ENCODE measurements around the gene DUS4L. TPM values are rescaled to one million over a fixed set of nuclear protein-coding genes. Genes with fewer than 3 reads are reported as not detected.

The DUS4L gene
- total and polyA plus RNA-seq, 2 of the 13 experiments (the other 11 are each of a cell fraction or from before 2014, with no cell fraction given) = 5.6 to 9.8 TPM

DNA sequence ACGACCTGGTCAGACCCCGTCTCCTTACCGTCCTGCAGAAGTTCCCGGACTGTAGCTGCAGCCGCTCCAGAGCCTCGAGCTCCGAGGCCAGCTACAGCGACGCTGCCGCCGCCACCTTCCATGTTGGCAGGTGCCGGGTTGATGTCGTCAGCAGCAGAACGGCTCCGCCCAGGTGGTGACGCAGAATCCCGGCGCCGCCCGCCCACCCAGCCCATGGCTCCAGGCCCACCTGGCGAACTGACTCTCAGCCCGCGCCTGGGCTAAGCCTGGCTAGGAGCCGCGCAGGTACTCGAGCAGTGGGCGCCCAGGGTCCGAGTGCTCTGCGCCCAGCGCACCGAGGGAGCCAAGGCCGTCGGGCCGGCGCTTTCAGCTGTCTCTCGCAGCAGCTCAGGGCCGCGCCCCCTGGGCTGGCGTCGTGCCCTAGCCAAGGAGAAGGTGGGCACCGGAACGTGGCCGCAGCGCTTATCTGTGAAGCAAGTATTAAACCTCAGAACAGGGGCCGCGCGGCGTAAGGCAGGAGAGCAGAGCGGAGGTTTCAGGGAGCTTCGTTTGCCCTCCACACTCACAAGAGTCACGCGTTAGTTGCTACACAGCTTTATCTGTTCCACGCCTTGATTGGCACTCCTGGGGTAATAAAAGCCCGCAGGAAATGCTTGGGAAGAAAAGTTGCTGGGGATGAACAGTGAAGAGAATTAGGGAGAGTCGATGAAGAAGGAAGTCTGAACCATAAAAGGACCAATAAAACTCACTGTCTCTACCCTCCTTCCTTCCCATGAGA lies at the start of gene DUS4L, which contains the start of gene COG5 (continued):
- TF ChIP-seq, protein P1, sequence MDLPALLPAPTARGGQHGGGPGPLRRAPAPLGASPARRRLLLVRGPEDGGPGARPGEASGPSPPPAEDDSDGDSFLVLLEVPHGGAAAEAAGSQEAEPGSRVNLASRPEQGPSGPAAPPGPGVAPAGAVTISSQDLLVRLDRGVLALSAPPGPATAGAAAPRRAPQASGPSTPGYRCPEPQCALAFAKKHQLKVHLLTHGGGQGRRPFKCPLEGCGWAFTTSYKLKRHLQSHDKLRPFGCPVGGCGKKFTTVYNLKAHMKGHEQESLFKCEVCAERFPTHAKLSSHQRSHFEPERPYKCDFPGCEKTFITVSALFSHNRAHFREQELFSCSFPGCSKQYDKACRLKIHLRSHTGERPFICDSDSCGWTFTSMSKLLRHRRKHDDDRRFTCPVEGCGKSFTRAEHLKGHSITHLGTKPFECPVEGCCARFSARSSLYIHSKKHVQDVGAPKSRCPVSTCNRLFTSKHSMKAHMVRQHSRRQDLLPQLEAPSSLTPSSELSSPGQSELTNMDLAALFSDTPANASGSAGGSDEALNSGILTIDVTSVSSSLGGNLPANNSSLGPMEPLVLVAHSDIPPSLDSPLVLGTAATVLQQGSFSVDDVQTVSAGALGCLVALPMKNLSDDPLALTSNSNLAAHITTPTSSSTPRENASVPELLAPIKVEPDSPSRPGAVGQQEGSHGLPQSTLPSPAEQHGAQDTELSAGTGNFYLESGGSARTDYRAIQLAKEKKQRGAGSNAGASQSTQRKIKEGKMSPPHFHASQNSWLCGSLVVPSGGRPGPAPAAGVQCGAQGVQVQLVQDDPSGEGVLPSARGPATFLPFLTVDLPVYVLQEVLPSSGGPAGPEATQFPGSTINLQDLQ (CRISPR knock-in tag; IDR thresholded peaks at IDR 0.05) = no peak
- TF ChIP-seq MED1 (CRISPR knock-in tag; IDR thresholded peaks at IDR 0.05) = peak; percentile 74
- TF ChIP-seq SIN3B (IDR thresholded peaks at IDR 0.05; ENCODE audit: low read length) = no peak; the same call in 1 of the 2 replicates
- TF ChIP-seq, protein P2, sequence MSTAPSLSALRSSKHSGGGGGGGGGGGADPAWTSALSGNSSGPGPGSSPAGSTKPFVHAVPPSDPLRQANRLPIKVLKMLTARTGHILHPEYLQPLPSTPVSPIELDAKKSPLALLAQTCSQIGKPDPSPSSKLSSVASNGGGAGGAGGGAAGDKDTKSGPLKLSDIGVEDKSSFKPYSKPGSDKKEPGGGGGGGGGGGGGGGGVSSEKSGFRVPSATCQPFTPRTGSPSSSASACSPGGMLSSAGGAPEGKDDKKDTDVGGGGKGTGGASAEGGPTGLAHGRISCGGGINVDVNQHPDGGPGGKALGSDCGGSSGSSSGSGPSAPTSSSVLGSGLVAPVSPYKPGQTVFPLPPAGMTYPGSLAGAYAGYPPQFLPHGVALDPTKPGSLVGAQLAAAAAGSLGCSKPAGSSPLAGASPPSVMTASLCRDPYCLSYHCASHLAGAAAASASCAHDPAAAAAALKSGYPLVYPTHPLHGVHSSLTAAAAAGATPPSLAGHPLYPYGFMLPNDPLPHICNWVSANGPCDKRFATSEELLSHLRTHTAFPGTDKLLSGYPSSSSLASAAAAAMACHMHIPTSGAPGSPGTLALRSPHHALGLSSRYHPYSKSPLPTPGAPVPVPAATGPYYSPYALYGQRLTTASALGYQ (CRISPR knock-in tag; IDR thresholded peaks at IDR 0.05) = peak; percentile 74; the same call in 1 of the 2 replicates
- TF ChIP-seq MBNL3 (CRISPR knock-in tag; conservative IDR thresholded peaks at IDR 0.05) = no peak
- TF ChIP-seq RBM39 (IDR thresholded peaks at IDR 0.05; ENCODE audit: low read depth, low read length, poor library complexity, severe bottlenecking) = peak; percentile 71
- TF ChIP-seq SYNCRIP (IDR thresholded peaks at IDR 0.05; ENCODE audit: insufficient read depth, low read depth, low read length) = no peak
- TF ChIP-seq HOXD1 (CRISPR knock-in tag; IDR thresholded peaks at IDR 0.05) = peak; percentile 90; the same call in 1 of the 2 replicates
- TF ChIP-seq, protein P3, sequence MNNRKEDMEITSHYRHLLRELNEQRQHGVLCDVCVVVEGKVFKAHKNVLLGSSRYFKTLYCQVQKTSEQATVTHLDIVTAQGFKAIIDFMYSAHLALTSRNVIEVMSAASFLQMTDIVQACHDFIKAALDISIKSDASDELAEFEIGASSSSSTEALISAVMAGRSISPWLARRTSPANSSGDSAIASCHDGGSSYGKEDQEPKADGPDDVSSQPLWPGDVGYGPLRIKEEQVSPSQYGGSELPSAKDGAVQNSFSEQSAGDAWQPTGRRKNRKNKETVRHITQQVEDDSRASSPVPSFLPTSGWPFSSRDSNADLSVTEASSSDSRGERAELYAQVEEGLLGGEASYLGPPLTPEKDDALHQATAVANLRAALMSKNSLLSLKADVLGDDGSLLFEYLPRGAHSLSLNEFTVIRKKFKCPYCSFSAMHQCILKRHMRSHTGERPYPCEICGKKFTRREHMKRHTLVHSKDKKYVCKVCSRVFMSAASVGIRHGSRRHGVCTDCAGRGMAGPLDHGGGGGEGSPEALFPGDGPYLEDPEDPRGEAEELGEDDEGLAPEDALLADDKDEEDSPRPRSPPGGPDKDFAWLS (CRISPR knock-in tag; IDR thresholded peaks at IDR 0.05; ENCODE audit: borderline replicate concordance) = no peak
- TF ChIP-seq ZNF33A (CRISPR knock-in tag; IDR thresholded peaks at IDR 0.05; ENCODE audit: borderline replicate concordance) = peak; percentile 92
- no peak for TF ChIP-seq HNRNPH1 (optimal IDR thresholded peaks at IDR 0.05; ENCODE audit: low read depth, low read length)
- TF ChIP-seq, protein P4, sequence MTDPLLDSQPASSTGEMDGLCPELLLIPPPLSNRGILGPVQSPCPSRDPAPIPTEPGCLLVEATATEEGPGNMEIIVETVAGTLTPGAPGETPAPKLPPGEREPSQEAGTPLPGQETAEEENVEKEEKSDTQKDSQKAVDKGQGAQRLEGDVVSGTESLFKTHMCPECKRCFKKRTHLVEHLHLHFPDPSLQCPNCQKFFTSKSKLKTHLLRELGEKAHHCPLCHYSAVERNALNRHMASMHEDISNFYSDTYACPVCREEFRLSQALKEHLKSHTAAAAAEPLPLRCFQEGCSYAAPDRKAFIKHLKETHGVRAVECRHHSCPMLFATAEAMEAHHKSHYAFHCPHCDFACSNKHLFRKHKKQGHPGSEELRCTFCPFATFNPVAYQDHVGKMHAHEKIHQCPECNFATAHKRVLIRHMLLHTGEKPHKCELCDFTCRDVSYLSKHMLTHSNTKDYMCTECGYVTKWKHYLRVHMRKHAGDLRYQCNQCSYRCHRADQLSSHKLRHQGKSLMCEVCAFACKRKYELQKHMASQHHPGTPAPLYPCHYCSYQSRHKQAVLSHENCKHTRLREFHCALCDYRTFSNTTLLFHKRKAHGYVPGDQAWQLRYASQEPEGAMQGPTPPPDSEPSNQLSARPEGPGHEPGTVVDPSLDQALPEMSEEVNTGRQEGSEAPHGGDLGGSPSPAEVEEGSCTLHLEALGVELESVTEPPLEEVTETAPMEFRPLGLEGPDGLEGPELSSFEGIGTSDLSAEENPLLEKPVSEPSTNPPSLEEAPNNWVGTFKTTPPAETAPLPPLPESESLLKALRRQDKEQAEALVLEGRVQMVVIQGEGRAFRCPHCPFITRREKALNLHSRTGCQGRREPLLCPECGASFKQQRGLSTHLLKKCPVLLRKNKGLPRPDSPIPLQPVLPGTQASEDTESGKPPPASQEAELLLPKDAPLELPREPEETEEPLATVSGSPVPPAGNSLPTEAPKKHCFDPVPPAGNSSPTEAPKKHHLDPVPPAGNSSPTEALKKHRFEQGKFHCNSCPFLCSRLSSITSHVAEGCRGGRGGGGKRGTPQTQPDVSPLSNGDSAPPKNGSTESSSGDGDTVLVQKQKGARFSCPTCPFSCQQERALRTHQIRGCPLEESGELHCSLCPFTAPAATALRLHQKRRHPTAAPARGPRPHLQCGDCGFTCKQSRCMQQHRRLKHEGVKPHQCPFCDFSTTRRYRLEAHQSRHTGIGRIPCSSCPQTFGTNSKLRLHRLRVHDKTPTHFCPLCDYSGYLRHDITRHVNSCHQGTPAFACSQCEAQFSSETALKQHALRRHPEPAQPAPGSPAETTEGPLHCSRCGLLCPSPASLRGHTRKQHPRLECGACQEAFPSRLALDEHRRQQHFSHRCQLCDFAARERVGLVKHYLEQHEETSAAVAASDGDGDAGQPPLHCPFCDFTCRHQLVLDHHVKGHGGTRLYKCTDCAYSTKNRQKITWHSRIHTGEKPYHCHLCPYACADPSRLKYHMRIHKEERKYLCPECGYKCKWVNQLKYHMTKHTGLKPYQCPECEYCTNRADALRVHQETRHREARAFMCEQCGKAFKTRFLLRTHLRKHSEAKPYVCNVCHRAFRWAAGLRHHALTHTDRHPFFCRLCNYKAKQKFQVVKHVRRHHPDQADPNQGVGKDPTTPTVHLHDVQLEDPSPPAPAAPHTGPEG (CRISPR knock-in tag; IDR thresholded peaks at IDR 0.05) = no peak
- TF ChIP-seq FOXA1 (IDR thresholded peaks at IDR 0.05) = no peak
- TF ChIP-seq FOXA1 (CRISPR knock-in tag; IDR thresholded peaks at IDR 0.05) = peak; percentile 43; the same call in 1 of the 2 replicates
- peak; percentile 92; the same call in 1 of the 2 replicates for TF ChIP-seq ZNF230 (CRISPR knock-in tag; IDR thresholded peaks at IDR 0.05)
- TF ChIP-seq MYC (CRISPR knock-in tag; IDR thresholded peaks at IDR 0.05; ENCODE audit: borderline replicate concordance) = peak; percentile 92
- 0 out of 2 replicates have a peak, but pooled peaks have one; percentile 25 for TF ChIP-seq ZNF160 (CRISPR knock-in tag; IDR thresholded peaks at IDR 0.05)
